Uterus (tissue), 4 donors: ENCODE data around the gene CEP250. TPM values are rescaled to one million over a fixed set of nuclear protein-coding genes. Genes with fewer than 3 reads are reported as not detected.
"Not testable (repeated sequence)": the region's sequence is repeated elsewhere in the genome, so short reads cannot be mapped to it uniquely, and the experiment has no call there.

Experiments
- DNase-seq, 2 donors: peaks; one replicate each; pipeline ENCODE4 v3.0.0-alpha.2; 2019 to 2020
- H3K27ac ChIP-seq, 2 donors: fragments of 200-600 bp; sonication (generic); 1 replicate in 1 of 2; 2 replicates in 1 of 2; pipeline ENCODE4 v1.5.1; 2016 to 2018
- H3K27me3 ChIP-seq, 2 donors: fragments of 200-600 bp; sonication (generic); one replicate each; pipeline ENCODE4 v1.5.1; 2018 to 2019; ENCODE audit warnings: control low read depth in 1 of 2
- H3K36me3 ChIP-seq, 2 donors: fragments of 200-600 bp; sonication (generic); one replicate each; pipeline ENCODE4 v1.5.1; 2019; ENCODE audit warnings: control low read depth in 1 of 2
- H3K4me1 ChIP-seq, 2 donors: fragments of 200-600 bp; sonication (generic); one replicate each; pipeline ENCODE4 v1.5.1; 2018 to 2019; ENCODE audit warnings: control low read depth in 1 of 2
- H3K4me3 ChIP-seq, 2 donors: fragments of 200-600 bp; sonication (generic); 1 replicate in 1 of 2; 2 replicates in 1 of 2; pipeline ENCODE4 v1.5.1; 2018 to 2019; ENCODE audit warnings: mild to moderate bottlenecking in 1 of 2
- H3K9me3 ChIP-seq, 2 donors: fragments of 200-600 bp; sonication (generic); one replicate each; pipeline ENCODE4 v1.5.1; 2019; ENCODE audit warnings: control low read depth in 1 of 2
- POLR2A ChIP-seq, 2 donors: fragments of 450-650 bp; IDR thresholded peaks; one replicate each; pipeline ENCODE4 v1.6.1; 2016; ENCODE audit warnings: antibody characterized with exemption in 2 of 2, mild to moderate bottlenecking in 1 of 2, moderate library complexity in 1 of 2
- intact Hi-C: fragments of 100-400 bp; cut with DNase I; formaldehyde crosslinking; loops from one replicate; pipeline ENCODE4 v1.15.1; 2023; ENCODE audit warnings: low total_unique reads
- total RNA-seq, 4 donors: library from RNA; depleted of rRNA in 3 of 4; stranded (reverse); fragments of >200 nt in 3 of 4; gene quantifications; one replicate each; pipeline versions ENCODE4 v1.1.0 to v1.2.4, GENCODE V29; 2014 to 2023
- TF ChIP-seq, protein P1 (sequence below), 4 experiments: fragments of 200-600 bp in 2 of 4; fragments of 450-650 bp in 2 of 4; sonication (generic) in 2 of 4; IDR thresholded peaks; one replicate each; pipeline ENCODE4 v1.5.1; 2016 to 2019; ENCODE audit warnings: antibody characterized with exemption in 4 of 4, mild to moderate bottlenecking in 2 of 4, moderate library complexity in 1 of 4
- donor health status: DM: yes; HTN: yes; CAD: no.

CEP250 gene
- total RNA-seq, 4 donors from 2014 or later: 9.2 to 44.2 (median 41.5) TPM

DNA sequence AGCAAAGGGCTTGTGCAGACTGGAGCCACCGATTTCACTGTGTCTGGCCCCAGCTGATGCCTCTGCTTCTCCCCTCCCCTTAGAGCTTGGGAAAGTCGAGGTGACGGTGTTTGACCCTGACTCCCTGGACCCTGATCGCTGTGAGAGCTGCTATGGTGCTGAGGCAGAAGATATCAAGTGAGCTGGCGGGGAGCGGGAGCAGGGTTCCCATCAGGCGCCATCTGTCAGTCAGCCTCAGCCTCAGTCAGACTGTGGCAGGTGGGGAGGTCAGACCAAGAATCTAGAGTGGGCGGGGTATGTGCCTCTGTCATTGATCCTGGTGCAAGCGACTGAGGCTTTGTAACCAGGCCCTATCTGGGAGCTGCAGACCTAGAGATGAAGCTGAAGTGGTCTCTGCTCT, 91.9 kb downstream of the CEP250 start:
- peaks cover 0 to 3% of the 10 kb centered on the region in 2 donors for H3K4me1 ChIP-seq
- H3K36me3 ChIP-seq: no peaks in the 10 kb centered on the region
- H3K4me3 ChIP-seq: no peak overlapping the region
- no peak for DNase-seq
- H3K9me3 ChIP-seq: no peaks in the 10 kb centered on the region
- H3K27ac ChIP-seq: no peak overlapping the region
- no peaks in the 10 kb centered on the region for H3K27me3 ChIP-seq
- no peak for TF ChIP-seq POLR2A (IDR thresholded peaks at IDR 0.05)
- TF ChIP-seq, protein P1, sequence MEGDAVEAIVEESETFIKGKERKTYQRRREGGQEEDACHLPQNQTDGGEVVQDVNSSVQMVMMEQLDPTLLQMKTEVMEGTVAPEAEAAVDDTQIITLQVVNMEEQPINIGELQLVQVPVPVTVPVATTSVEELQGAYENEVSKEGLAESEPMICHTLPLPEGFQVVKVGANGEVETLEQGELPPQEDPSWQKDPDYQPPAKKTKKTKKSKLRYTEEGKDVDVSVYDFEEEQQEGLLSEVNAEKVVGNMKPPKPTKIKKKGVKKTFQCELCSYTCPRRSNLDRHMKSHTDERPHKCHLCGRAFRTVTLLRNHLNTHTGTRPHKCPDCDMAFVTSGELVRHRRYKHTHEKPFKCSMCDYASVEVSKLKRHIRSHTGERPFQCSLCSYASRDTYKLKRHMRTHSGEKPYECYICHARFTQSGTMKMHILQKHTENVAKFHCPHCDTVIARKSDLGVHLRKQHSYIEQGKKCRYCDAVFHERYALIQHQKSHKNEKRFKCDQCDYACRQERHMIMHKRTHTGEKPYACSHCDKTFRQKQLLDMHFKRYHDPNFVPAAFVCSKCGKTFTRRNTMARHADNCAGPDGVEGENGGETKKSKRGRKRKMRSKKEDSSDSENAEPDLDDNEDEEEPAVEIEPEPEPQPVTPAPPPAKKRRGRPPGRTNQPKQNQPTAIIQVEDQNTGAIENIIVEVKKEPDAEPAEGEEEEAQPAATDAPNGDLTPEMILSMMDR (IDR thresholded peaks at IDR 0.05): no peak
- intact Hi-C loops: no loop called here

GRCh38 chr20:35551503-35551902, 96.1 kb downstream of the CEP250 start:
- intact Hi-C loops: no loop called here

GRCh38 chr20:35552914-35553313, 97.5 kb downstream of the CEP250 start:
- TF ChIP-seq POLR2A (IDR thresholded peaks at IDR 0.05): no peak
- TF ChIP-seq, protein P1 (IDR thresholded peaks at IDR 0.05): no peak
- Histone ChIP-seq H3K27me3 (no peaks in the 10 kb centered on the region), H3K9me3 (no peaks in the 10 kb centered on the region), H3K27ac (no peak overlapping the region), H3K36me3 (no peaks in the 10 kb centered on the region), H3K4me3 (no peak overlapping the region), H3K4me1 (no peaks in the 10 kb centered on the region)
- no peak for DNase-seq
- intact Hi-C loops: no loop called here

More at GRCh38 chr20:35551503-35551902, 96.1 kb downstream of the CEP250 start:
- DNase-seq: no peak
- H3K4me3 ChIP-seq: no peak overlapping the region
- H3K4me1 ChIP-seq: no peaks in the 10 kb centered on the region
- no peaks in the 10 kb centered on the region for H3K27me3 ChIP-seq
- H3K36me3 ChIP-seq: no peaks in the 10 kb centered on the region
- TF ChIP-seq POLR2A (IDR thresholded peaks at IDR 0.05): no peak
- TF ChIP-seq, protein P1 (IDR thresholded peaks at IDR 0.05): no peak
- H3K9me3 ChIP-seq: no peaks in the 10 kb centered on the region
- H3K27ac ChIP-seq: no peak overlapping the region

DNA sequence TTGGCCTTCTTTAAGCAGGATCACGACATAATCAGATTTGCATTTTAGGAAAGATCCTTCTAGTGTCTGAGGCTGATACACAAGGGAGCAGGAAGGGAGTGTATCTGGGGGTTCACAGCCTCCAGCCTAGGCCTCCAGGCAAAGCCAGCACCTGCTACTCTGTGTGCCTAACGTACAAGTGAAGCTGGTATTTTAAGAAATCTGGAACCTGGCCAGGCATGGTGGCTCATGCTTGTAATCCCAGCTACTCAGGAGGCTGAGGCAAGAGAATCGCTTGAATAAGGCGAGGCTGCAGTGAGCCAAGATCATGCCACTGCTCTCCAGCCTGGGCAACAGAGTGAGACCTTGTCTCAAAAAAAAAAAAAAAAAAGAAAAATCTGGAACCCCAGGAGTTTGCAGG, 100.1 kb downstream of the CEP250 start:
- H3K27me3 ChIP-seq, H3K27ac ChIP-seq, H3K4me1 ChIP-seq, H3K4me3 ChIP-seq, H3K36me3 ChIP-seq, DNase-seq, H3K9me3 ChIP-seq, intact Hi-C loops: not testable (repeated sequence)

- Histone ChIP-seq H3K27me3 (no peaks in the 10 kb centered on the region), H3K36me3 (no peaks in the 10 kb centered on the region), H3K4me1 (no peaks in the 10 kb centered on the region), H3K9me3 (no peaks in the 10 kb centered on the region), H3K27ac (no peak overlapping the region), H3K4me3 (no peak overlapping the region)
- TF ChIP-seq POLR2A (IDR thresholded peaks at IDR 0.05): no peak
- TF ChIP-seq, protein P1 (IDR thresholded peaks at IDR 0.05): no peak
- intact Hi-C loops: no loop called here
- DNase-seq: no peak
Observed at GRCh38 chr20:35555951-35556645, 100.7 kb downstream of the CEP250 start.
